IPS-18c (cell line): ENCODE measurements around the gene SUOX.
A peak's percentile ranks its signal among the peaks of the same experiment; 100 is the strongest.

ENCODE experiments used
- H3K4me3 ChIP-seq: 2 replicates; pipeline ENCODE4 v1.7.0; 2013; ENCODE audit warnings: low read depth, mild to moderate bottlenecking, low read length, moderate library complexity; ENCODE audit not compliant: insufficient read depth
- H3K9me3 ChIP-seq: one replicate; pipeline ENCODE4 v1.6.1; 2013; ENCODE audit warnings: mild to moderate bottlenecking, low read length, moderate library complexity; ENCODE audit not compliant: control insufficient read depth, insufficient read depth

Gene SUOX

GRCh38 chr12:56007564-56008559 is 10.8 kb downstream of the SUOX start:
- Histone ChIP-seq H3K9me3 (no peaks in the 10 kb centered on the region), H3K4me3 (peak overlapping the region; percentile 64)

GRCh38 chr12:56010111-56010570 is 13.1 kb downstream of the SUOX start:
- no peaks in the 10 kb centered on the region for H3K9me3 ChIP-seq
- no peak overlapping the region for H3K4me3 ChIP-seq

GRCh38 chr12:56011509-56012090 is 14.5 kb downstream of the SUOX start:
- no peak overlapping the region for H3K4me3 ChIP-seq

GRCh38 chr12:56013482-56013881 is 16.4 kb downstream of the SUOX start:
- H3K9me3 ChIP-seq: no peaks in the 10 kb centered on the region
- H3K4me3 ChIP-seq: no peak overlapping the region

More at GRCh38 chr12:56011509-56012090, 14.5 kb downstream of the SUOX start:
- no peaks in the 10 kb centered on the region for H3K9me3 ChIP-seq

GRCh38 chr12:56014205-56014604 is 17.1 kb downstream of the SUOX start:
- Histone ChIP-seq H3K9me3 (no peaks in the 10 kb centered on the region), H3K4me3 (no peak overlapping the region)

DNA sequence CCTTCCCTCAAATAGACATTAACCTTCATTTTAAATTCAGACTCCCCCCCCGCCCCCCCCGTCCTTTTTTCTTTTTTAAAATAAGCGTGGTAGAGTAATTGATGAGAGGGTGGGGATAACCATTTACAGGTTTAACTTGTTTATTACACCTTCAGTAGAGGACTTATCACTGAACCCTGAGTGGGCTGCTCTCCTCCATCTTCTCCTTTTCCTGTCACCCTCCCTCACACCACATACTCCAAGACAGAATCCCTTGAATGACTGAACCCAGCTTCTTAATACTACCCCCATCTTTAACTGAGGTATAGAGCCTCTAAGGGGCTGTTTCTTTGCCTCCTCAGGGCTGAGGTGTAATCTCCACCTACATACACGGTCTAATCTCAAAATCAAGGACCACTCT is 20.1 kb downstream of the SUOX start:
- Histone ChIP-seq H3K4me3 (no peak overlapping the region), H3K9me3 (no peaks in the 10 kb centered on the region)

GRCh38 chr12:56018356-56018755 is 21.3 kb downstream of the SUOX start:
- H3K9me3 ChIP-seq: no peaks in the 10 kb centered on the region
- no peak overlapping the region for H3K4me3 ChIP-seq

DNA sequence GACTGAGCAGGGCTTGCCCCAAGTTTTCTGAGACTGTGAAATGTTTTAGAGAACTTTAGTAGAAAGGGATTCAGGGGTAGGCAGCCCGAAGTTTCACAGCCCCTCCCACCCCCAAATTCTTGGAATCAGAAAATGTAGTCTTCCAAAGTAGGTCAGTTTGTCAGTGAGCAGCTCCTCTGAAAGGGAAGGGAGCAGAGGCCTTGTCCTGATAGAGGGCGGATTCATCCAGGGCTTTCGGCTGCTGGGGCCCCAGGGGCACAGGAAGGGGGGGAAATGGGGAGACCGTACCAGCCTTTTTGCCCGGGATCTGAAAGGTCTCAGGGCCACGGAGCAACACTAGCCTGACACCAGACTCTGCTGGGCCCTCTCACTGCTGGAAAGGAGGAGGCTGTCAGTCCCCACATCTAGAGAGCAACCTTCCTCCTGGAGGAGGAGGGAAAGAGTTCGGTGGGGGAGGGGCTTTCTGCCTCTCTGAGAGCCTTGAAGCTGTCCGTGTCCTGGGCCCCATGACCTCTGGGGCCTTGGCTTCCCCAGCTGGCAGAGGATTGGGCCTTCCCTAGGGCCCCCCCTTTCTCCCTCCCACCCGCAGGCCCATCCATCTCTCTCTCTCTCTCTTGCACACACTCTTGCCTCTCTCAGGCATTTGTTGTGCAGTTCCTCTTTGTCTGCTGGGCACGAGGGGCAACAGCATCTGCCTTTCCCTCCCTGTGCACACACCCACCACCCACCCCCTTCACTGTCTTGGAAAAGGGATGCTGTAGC is 23.5 kb downstream of the SUOX start, which contains the start of gene IKZF4:
Gene IKZF4, plus strand, starts transcription at position 621 of the 762 bp plus-strand sequence. CDS start 451 bp downstream, outside the sequence.
- H3K4me3 ChIP-seq: peak within 1 kb of the TSS; percentile 57
- no peaks in the 10 kb centered on the region for H3K9me3 ChIP-seq

GRCh38 chr12:56021889-56022497 is 24.9 kb downstream of the SUOX start:
- Histone ChIP-seq H3K4me3 (peak overlapping the region; percentile 57; the same call in 1 of the 2 replicates), H3K9me3 (no peaks in the 10 kb centered on the region)

- Histone ChIP-seq H3K4me3 (no peak overlapping the region), H3K9me3 (no peaks in the 10 kb centered on the region)
Observed at GRCh38 chr12:56028511-56029165, 31.6 kb downstream of the SUOX start.

DNA sequence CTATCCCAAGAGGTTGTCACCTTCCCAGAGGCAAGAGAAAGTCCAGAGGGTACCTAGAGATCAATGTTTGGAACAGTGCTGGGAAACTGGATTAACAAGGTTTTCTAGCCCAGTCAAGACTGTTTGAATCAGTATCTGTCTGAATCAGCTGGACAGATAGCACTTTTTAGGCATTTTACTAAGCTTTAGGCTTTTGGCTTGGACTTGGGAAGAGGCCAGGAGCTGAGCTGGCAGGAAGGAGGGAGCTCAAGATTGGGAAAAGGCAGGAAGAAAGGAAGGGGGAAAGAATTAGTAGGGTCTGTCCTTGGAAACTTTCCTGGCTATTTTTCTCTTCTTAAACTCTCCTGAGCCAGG is 32.1 kb downstream of the SUOX start:
- no peaks in the 10 kb centered on the region for H3K9me3 ChIP-seq
- H3K4me3 ChIP-seq: no peak overlapping the region

- H3K4me3 ChIP-seq: no peak overlapping the region
- no peaks in the 10 kb centered on the region for H3K9me3 ChIP-seq
Observed at GRCh38 chr12:56029666-56030293, 32.7 kb downstream of the SUOX start.

DNA sequence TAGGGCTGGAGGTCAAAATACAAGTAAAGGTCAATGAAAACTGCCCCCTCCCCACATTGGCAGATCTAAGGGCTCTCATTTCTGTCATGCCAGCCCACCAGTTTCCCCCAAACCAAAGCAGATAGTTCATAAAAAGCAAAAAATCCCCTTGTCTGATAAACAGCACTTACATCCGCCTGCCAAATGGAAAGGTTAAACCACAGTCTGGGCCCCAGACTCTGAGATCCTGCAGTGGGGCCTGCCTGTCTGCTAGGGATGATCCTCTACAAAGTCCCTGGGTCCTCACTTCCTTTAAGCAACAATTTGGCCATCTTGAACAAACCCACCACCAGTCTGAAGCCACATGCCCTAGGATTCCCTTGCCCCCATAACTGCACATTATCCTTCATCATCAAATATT is 34.9 kb downstream of the SUOX start:
- Histone ChIP-seq H3K4me3 (no peak overlapping the region), H3K9me3 (no peaks in the 10 kb centered on the region)

GRCh38 chr12:56034586-56035332 is 37.7 kb downstream of the SUOX start:
- Histone ChIP-seq H3K9me3 (no peaks in the 10 kb centered on the region), H3K4me3 (no peak overlapping the region)

DNA sequence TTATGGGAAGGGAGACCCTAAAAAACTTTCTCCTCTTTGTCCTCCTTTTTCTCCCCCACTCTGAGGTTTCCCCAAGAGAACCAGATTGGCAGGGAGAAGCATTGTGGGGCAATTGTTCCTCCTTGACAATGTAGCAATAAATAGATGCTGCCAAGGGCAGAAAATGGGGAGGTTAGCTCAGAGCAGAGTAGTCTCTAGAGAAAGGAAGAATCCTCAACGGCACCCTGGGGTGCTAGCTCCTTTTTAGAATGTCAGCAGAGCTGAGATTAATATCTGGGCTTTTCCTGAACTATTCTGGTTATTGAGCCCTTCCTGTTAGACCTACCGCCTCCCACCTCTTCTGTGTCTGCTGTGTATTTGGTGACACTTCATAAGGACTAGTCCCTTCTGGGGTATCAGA is 40.1 kb downstream of the SUOX start:
- no peak overlapping the region for H3K4me3 ChIP-seq
- no peaks in the 10 kb centered on the region for H3K9me3 ChIP-seq
